Lung (tissue), 12 donors: ENCODE measurements around the gene TDRD12. TPM values are rescaled to one million over a fixed set of nuclear protein-coding genes. Genes with fewer than 3 reads are reported as not detected.

Source experiments
- ATAC-seq: fragments of 200-7000 bp; cut with Tn5 transposase; one replicate; pipeline ENCODE4 v1.9.1; 2020; ENCODE audit warnings: moderate number of reproducible peaks; ENCODE audit not compliant: insufficient read depth, low FRiP score
- DNase-seq, 3 donors: peaks; one replicate each; pipeline ENCODE4 v3.0.0-alpha.2; 2013 to 2017
- H3K27ac ChIP-seq, 2 donors: one replicate each; pipeline ENCODE4 v1.5.1; 2013; ENCODE audit warnings: mild to moderate bottlenecking in 2 of 2, moderate library complexity in 2 of 2, control low read depth in 1 of 2, inconsistent platforms in 1 of 2, low read depth in 1 of 2, low read length in 1 of 2
- H3K27me3 ChIP-seq, 3 donors: one replicate each; pipeline ENCODE4 v1.5.1; 2013; ENCODE audit warnings: low read length in 2 of 3; ENCODE audit not compliant: control insufficient read depth in 3 of 3, insufficient read depth in 3 of 3
- H3K36me3 ChIP-seq, 4 donors: one replicate each; pipeline ENCODE4 v1.5.1; 2013; ENCODE audit warnings: low read length in 4 of 4, mild to moderate bottlenecking in 1 of 4, moderate library complexity in 1 of 4; ENCODE audit not compliant: control insufficient read depth in 4 of 4, insufficient read depth in 4 of 4
- H3K4me1 ChIP-seq, 5 donors: one replicate each; pipeline ENCODE4 v1.5.1; 2013; ENCODE audit warnings: low read length in 5 of 5, mild to moderate bottlenecking in 2 of 5, moderate library complexity in 1 of 5; ENCODE audit not compliant: control insufficient read depth in 5 of 5, insufficient read depth in 5 of 5
- H3K4me3 ChIP-seq: one replicate; pipeline ENCODE4 v1.5.1; 2013; ENCODE audit warnings: mild to moderate bottlenecking, control low read depth, moderate library complexity
- H3K9ac ChIP-seq, 2 donors: one replicate each; pipeline ENCODE4 v1.5.1; 2013; ENCODE audit warnings: low read length in 2 of 2, control low read depth in 1 of 2; ENCODE audit not compliant: insufficient read depth in 1 of 2
- H3K9me3 ChIP-seq, 4 donors: one replicate each; pipeline ENCODE4 v1.5.1; 2013; ENCODE audit warnings: low read length in 3 of 4, mild to moderate bottlenecking in 1 of 4, moderate library complexity in 1 of 4; ENCODE audit not compliant: control insufficient read depth in 4 of 4, insufficient read depth in 3 of 4
- WGBS, 2 donors: extraction: QIAGEN DNeasy Blood & Tissue Kit; methylation state at CpG; one replicate each; pipeline ENCODE4 v1.1.7; 2013; 5-methylcytosine and 5-hydroxymethylcytosine counted together
- polyA plus RNA-seq, 2 donors: library from polyadenylated mRNA; stranded (reverse); fragments of 200-250 nt; gene quantifications; one replicate each; pipeline ENCODE4 v1.2.1, GENCODE V29; 2013
- total RNA-seq, 2 donors: library from RNA; depleted of rRNA in 1 of 2; stranded (reverse); fragments of >200 nt in 1 of 2; gene quantifications; one replicate each; pipeline ENCODE4 v1.2.1, GENCODE V29; 2014 to 2021
- TF ChIP-seq, protein P1 (sequence below): IDR thresholded peaks from 2 replicates; pipeline ENCODE4 v1.5.1; 2012; ENCODE audit warnings: mild to moderate bottlenecking; ENCODE audit errors: control extremely low read depth, extremely low read depth
- donor health status: control.
- donor health status: control.
- donor health status: Bipolar disorder and iron deficiency.
- donor health status: healthy.
- donor health status: DM: yes; HTN: yes; CAD: no.

The TDRD12 gene
- total and polyA plus RNA-seq, 4 donors, result 0.08 to 0.14 (median 0.10) TPM

DNA sequence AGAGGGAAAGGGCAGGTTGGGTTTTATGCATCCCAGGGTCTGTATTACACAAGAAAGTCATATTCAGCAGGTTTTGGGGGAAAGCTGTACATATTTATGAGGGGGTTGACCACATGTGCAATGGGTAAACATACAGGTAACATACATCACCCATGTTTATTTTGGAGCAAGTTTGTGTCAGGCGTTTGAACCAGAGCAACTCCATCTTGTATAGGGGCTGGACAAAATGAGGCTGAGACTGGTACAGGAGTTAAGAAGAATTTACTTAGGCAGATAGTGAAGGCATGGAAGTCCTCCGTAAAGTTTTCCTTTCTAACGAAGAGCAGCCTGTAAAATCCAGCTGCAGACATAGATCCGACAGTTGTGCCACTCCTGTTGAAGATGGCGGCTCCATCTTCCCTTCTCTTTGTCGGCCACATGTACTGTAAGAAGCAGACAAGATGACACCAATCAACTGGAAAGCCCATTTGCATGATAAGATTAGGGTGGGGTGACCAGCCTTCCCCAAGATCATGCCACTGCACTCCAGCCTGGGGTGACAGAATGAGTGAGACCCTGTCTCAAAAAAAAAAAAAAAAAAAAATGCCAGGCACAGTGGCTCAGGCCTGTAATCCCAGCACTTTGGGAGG, 32.6 kb upstream of the TDRD12 start:
- Histone ChIP-seq H3K36me3 (no peaks in the 10 kb centered on the region), H3K9me3 (no peaks in the 10 kb centered on the region), H3K27me3 (no peaks in the 10 kb centered on the region), H3K9ac (no peak overlapping the region), H3K4me1 (peaks cover 0 to 8% (median 3%) of the 10 kb centered on the region in 5 donors), H3K4me3 (no peak overlapping the region), H3K27ac (no peak overlapping the region)
- DNase-seq (no peak), ATAC-seq (no peak)
- TF ChIP-seq, protein P1, sequence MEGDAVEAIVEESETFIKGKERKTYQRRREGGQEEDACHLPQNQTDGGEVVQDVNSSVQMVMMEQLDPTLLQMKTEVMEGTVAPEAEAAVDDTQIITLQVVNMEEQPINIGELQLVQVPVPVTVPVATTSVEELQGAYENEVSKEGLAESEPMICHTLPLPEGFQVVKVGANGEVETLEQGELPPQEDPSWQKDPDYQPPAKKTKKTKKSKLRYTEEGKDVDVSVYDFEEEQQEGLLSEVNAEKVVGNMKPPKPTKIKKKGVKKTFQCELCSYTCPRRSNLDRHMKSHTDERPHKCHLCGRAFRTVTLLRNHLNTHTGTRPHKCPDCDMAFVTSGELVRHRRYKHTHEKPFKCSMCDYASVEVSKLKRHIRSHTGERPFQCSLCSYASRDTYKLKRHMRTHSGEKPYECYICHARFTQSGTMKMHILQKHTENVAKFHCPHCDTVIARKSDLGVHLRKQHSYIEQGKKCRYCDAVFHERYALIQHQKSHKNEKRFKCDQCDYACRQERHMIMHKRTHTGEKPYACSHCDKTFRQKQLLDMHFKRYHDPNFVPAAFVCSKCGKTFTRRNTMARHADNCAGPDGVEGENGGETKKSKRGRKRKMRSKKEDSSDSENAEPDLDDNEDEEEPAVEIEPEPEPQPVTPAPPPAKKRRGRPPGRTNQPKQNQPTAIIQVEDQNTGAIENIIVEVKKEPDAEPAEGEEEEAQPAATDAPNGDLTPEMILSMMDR, result no peak
- WGBS, 2 donors, result 95 to 98% methylated on average over 6 of the region's 6 CpGs

DNA sequence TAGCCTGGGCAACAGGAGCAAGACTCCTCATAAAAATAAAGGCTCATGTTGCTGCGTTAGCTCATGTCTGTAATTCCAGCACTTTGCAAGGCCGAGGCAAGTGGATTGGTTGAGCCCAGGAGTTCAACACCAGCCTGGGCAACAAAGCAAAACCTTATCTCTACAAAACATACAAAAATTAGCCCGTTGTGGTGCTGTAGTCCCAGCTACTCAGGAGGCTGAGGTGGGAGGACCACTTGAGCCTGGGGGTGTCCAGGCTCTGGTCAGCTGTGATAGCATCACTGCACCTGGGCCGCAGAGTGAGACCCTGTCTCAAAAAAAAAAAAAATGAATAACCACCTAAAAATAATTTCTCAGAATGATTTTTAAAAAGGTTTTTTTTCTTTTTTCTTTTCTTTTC, 31.9 kb upstream of the TDRD12 start:
- ATAC-seq, result no peak
- 85 to 90% methylated on average over 4 of the region's 4 CpGs for WGBS, 2 donors
- peaks cover 0 to 14% (median 5%) of the 10 kb centered on the region in 5 donors for H3K4me1 ChIP-seq
- H3K36me3 ChIP-seq, result no peaks in the 10 kb centered on the region
- TF ChIP-seq, protein P1, result no peak
- no peaks in the 10 kb centered on the region for H3K27me3 ChIP-seq
- H3K27ac ChIP-seq, result no peak overlapping the region
- no peak overlapping the region for H3K4me3 ChIP-seq
- no peak overlapping the region for H3K9ac ChIP-seq
- no peak for DNase-seq
- no peaks in the 10 kb centered on the region for H3K9me3 ChIP-seq

DNA sequence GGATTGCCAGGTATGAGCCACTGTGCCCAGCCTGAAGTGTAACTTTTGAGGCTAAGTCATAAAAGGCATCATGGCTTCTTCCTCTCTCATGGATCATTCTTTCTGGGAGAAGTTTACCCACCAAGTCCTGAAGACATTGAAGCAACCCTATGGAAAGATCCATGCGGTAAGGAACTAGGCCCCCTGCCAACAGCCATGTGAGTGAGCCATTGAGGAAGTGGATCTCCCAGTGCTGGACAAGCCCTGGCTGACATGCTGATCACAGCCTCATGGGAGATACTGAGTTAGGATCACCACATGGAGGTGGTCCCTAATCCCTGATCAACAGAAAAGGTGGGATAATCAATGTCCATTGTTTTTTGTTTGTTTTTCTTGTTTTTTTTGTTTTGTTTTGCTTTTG, 31.3 kb upstream of the TDRD12 start:
- Histone ChIP-seq H3K9me3 (no peaks in the 10 kb centered on the region), H3K4me3 (no peak overlapping the region), H3K27ac (no peak overlapping the region), H3K36me3 (no peaks in the 10 kb centered on the region), H3K4me1 (peaks cover 3 to 18% (median 10%) of the 10 kb centered on the region in 5 donors), H3K9ac (no peak overlapping the region), H3K27me3 (no peaks in the 10 kb centered on the region)
- ATAC-seq, result no peak
- WGBS, 2 donors, result 52 to 78% methylated on average over 1 of the region's 1 CpG
- DNase-seq, result peak in 1 of 3 donors; percentile 12
- TF ChIP-seq, protein P1, result no peak
